Astrocyte of the cerebellum (primary cell): ENCODE measurements around the gene RADIL.
A peak's percentile ranks its signal among the peaks of the same experiment; 100 is the strongest.

ENCODE experiments used
- DNase-seq: peaks from one replicate; pipeline ENCODE4 v3.0.0-alpha.2; 2011; ENCODE audit warnings: low read depth
- H3K4me3 ChIP-seq: 2 replicates; pipeline ENCODE4 v1.5.1; 2011; ENCODE audit warnings: mild to moderate bottlenecking, low read depth, low read length, moderate library complexity
- in situ Hi-C: cut with HindIII; loops from 2 replicates; pipeline ENCODE4 v1.10.0; 2017; ENCODE audit warnings: low sequenced_read_pairs
- TF ChIP-seq, protein P1 (sequence below): IDR thresholded peaks from 2 replicates; pipeline ENCODE4 v1.5.1; 2012; ENCODE audit warnings: low read length, low read depth, moderate library complexity, mild to moderate bottlenecking; ENCODE audit errors: missing control alignments

Gene RADIL

GRCh38 chr7:4866528-4867496 is 16.7 kb downstream of the RADIL start:
- no peak overlapping the region for H3K4me3 ChIP-seq
- no peak for DNase-seq
- TF ChIP-seq, protein P1, sequence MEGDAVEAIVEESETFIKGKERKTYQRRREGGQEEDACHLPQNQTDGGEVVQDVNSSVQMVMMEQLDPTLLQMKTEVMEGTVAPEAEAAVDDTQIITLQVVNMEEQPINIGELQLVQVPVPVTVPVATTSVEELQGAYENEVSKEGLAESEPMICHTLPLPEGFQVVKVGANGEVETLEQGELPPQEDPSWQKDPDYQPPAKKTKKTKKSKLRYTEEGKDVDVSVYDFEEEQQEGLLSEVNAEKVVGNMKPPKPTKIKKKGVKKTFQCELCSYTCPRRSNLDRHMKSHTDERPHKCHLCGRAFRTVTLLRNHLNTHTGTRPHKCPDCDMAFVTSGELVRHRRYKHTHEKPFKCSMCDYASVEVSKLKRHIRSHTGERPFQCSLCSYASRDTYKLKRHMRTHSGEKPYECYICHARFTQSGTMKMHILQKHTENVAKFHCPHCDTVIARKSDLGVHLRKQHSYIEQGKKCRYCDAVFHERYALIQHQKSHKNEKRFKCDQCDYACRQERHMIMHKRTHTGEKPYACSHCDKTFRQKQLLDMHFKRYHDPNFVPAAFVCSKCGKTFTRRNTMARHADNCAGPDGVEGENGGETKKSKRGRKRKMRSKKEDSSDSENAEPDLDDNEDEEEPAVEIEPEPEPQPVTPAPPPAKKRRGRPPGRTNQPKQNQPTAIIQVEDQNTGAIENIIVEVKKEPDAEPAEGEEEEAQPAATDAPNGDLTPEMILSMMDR: no peak
- in situ Hi-C loops: no loop called here

GRCh38 chr7:4862156-4862555 is 21.4 kb downstream of the RADIL start:
- in situ Hi-C loops: no loop called here
- peak overlapping the region; percentile 34 for H3K4me3 ChIP-seq
- TF ChIP-seq, protein P1: no peak
- DNase-seq: no peak

DNA sequence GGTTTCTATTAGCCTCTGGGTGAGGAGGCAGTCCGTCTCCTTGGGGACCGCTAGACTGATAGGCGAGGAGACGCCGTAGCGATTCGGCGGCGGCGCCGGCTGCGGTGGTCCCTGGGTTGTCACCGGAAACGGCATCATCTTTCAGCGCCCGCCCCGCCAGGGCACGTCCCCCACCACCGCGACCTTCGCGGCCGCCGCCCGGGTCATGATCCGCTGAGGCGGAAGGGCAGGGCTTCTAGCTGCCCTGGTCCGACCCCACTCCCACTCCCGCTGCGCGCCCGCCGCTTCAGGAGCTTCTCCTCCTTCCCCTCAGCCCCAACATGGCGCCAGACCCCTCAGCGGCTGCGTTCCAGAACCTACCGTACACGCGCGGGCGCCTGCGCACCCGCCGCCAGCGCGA is 21.8 kb downstream of the RADIL start, which contains the start of gene PAPOLB:
Gene PAPOLB, minus strand, starts transcription at position 358 of the 400 bp plus-strand sequence. Its CDS starts 220 bp downstream, at position 138.
- H3K4me3 ChIP-seq: peak within 1 kb of the TSS; percentile 34
- in situ Hi-C loops: no loop called here
- DNase-seq: no peak
- TF ChIP-seq, protein P1: no peak

GRCh38 chr7:4861227-4861626 is 22.3 kb downstream of the RADIL start:
- DNase-seq: no peak
- in situ Hi-C loops: no loop called here

GRCh38 chr7:4857189-4857588 is 26.3 kb downstream of the RADIL start:
- TF ChIP-seq, protein P1: no peak
- in situ Hi-C loops: no loop called here
- no peak overlapping the region for H3K4me3 ChIP-seq
- no peak for DNase-seq

More at GRCh38 chr7:4861227-4861626, 22.3 kb downstream of the RADIL start:
- peak overlapping the region; percentile 34 for H3K4me3 ChIP-seq
- TF ChIP-seq, protein P1: no peak

GRCh38 chr7:4856336-4857057 is 27.0 kb downstream of the RADIL start:
- TF ChIP-seq, protein P1: no peak
- no peak overlapping the region for H3K4me3 ChIP-seq
- DNase-seq: no peak
- in situ Hi-C loops: no loop called here
